Measurements from ENCODE around the gene MPO.

DNA sequence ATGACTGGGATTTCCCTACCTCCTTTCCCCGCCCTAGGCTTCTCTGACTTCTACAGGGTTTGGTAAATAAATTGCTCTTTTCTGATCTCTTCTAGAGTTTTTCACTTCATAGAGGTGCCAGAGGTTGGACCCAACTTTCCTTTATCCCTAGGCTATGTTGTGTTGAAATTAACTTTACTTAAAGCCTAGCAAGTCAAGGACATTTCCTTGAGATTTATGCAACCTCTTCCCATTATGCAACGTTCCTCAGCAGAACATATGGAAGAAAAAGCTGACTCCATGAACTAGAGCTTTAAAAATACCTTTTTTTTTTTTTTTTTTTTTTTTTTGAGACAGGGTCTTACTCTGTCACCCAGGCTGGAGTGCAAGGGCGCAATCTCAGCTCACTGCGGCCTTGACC, 15.5 kb downstream of the MPO start:
- TF ChIP-seq EZH2 (IDR thresholded peaks at IDR 0.05; ENCODE audit: borderline replicate concordance, low read depth, low read length, severe bottlenecking): no peak
- TF ChIP-seq, protein P1, sequence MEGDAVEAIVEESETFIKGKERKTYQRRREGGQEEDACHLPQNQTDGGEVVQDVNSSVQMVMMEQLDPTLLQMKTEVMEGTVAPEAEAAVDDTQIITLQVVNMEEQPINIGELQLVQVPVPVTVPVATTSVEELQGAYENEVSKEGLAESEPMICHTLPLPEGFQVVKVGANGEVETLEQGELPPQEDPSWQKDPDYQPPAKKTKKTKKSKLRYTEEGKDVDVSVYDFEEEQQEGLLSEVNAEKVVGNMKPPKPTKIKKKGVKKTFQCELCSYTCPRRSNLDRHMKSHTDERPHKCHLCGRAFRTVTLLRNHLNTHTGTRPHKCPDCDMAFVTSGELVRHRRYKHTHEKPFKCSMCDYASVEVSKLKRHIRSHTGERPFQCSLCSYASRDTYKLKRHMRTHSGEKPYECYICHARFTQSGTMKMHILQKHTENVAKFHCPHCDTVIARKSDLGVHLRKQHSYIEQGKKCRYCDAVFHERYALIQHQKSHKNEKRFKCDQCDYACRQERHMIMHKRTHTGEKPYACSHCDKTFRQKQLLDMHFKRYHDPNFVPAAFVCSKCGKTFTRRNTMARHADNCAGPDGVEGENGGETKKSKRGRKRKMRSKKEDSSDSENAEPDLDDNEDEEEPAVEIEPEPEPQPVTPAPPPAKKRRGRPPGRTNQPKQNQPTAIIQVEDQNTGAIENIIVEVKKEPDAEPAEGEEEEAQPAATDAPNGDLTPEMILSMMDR (IDR thresholded peaks at IDR 0.05; ENCODE audit: extremely low read depth in 1 of 2, insufficient read depth in 1 of 2, low read depth in 1 of 2, low read length in 2 of 2): no peak
- TF ChIP-seq GATA2 (IDR thresholded peaks at IDR 0.05; ENCODE audit: insufficient read depth, insufficient read length, low read depth, low read length): no peak
- no peak for TF ChIP-seq FOS (IDR thresholded peaks at IDR 0.05; ENCODE audit: borderline replicate concordance, insufficient read depth, low read length)
- TF ChIP-seq POLR2A (IDR thresholded peaks at IDR 0.05; ENCODE audit: low read depth, low read length): no peak
- TF ChIP-seq MYC (IDR thresholded peaks at IDR 0.05; ENCODE audit: low read depth, low read length): no peak

Measured in endothelial cell of umbilical vein (primary cell).